GM10266 (cell line): Measurements from ENCODE around the gene DOP1A.

ENCODE experiments used
- DNase-seq: peaks from one replicate; pipeline ENCODE4 v3.0.0; 2012; ENCODE audit errors: extremely low spot score
- CTCF ChIP-seq: IDR thresholded peaks from 2 replicates; pipeline ENCODE4 v1.5.1; 2012; ENCODE audit warnings: mild to moderate bottlenecking, low read depth; ENCODE audit not compliant: control insufficient read depth, insufficient read depth; ENCODE audit errors: missing control alignments

The DOP1A gene

DNA sequence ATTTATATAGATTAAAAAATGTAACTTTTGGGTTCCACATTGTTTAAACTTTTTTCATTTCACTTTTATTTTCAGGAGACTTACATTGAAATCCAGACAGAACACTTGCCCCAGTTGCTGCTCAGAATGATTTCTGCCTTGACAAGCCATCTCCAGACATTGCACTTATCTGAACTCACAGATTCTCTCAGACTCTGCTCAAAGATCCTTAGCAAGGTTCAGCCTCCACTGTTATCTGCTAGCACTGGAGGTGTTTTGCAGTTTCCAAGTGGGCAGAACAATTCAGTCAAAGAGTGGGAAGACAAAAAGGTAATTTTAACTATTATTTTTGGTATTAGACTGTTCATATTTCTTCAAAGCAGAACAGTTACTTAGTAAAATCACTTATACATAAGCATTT, 58.0 kb downstream of the DOP1A start:
- no peak for TF ChIP-seq CTCF
- DNase-seq, result no peak

DNA sequence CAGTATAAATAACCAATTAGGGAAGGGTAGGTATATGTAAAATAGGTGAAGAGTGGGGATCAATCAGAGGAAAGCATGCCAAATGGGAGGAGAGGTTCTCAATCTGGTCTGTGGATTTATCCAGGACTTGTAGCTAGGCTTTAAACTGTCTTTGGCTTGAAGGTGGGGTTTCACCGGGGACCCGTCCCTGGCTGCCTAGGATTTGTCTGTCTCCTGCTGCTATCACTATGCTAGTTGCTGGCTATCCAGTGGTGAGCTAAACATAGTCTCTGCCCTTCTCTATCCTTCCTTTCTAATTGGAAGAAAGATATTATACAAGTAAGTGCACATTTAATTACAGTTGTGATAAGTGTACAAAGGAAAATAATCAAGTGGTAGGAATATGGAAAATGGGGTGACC, 58.8 kb downstream of the DOP1A start:
- DNase-seq, result no peak
- TF ChIP-seq CTCF, result no peak

DNA sequence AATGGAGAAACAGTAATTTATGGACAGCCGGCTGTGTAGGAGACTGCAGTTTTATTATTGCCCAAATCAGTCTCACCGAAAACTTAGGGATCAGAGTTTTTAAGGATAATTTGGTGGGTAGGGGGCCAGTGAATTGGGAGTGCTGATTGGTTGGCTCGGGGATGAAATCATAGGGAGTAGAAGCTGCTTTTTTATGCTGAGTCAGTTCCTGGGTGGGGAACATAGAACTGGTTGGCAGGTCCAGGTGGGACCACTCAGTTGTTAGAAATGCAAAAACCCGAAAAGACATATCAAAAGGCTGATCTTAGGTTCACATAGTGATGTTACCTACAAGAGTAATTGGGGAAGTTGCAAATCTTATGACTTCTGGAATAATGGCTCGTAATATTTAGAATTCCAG, 59.3 kb downstream of the DOP1A start:
- TF ChIP-seq CTCF, result no peak
- DNase-seq, result no peak

GRCh38 chr6:83127258-83127657, 59.8 kb downstream of the DOP1A start:
- DNase-seq, result no peak
- no peak for TF ChIP-seq CTCF

- no peak for DNase-seq
- no peak for TF ChIP-seq CTCF
Observed at GRCh38 chr6:83127976-83128375, 60.5 kb downstream of the DOP1A start.

- TF ChIP-seq CTCF, result no peak
Observed at GRCh38 chr6:83132121-83132520, 64.7 kb downstream of the DOP1A start.

DNA sequence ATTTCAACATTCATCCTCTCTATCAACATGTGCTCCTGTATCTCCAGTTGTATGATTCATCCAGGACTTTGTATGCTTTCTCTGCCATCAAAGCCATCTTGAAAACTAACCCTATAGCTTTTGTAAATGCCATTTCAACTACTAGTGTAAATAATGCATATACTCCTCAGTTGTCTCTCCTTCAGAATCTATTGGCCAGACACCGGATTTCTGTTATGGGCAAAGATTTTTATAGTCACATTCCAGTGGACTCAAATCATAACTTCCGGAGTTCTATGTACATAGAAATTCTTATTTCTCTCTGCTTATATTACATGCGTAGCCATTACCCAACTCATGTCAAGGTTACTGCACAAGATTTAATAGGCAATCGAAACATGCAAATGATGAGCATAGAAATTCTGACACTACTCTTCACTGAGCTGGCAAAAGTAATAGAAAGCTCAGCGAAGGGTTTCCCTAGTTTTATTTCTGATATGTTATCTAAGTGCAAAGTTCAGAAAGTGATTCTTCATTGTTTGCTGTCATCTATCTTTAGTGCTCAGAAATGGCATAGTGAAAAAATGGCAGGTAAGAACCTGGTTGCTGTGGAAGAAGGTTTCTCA, 70.7 kb downstream of the DOP1A start:
- DNase-seq, result no peak
- TF ChIP-seq CTCF, result no peak

More at GRCh38 chr6:83132121-83132520, 64.7 kb downstream of the DOP1A start:
- DNase-seq, result no peak
